Glomerular visceral epithelial cell (primary cell): ENCODE results near the gene LRRC71.

Experiments used
- DNase-seq: peaks from one replicate; pipeline ENCODE4 v3.0.0-alpha.2; 2016; ENCODE audit errors: extremely low spot score

Gene LRRC71

DNA sequence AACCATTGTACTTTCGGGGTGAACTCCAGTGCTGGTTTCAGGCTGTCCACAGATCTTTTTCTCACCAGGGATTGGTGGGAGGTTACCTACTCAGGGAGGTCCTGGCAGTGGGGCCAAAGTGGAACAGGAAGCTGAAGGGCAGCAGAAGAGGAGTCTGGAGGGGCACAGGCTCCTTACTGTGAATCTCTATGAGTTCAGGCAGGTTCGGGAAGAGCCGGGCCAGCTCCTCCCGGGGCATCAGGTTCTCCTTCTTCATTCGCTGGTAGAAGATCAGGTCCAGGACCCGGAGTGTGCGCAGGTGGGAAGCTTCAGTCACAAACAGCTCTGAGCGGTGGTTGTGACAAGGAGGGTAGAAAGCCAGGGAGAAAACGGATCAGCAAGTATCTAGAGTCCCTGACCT lies 26.7 kb downstream of the LRRC71 start:
- DNase-seq: no peak

- no peak for DNase-seq
Observed at GRCh38 chr1:156947818-156948525, 27.5 kb downstream of the LRRC71 start.

- DNase-seq: no peak
Observed at GRCh38 chr1:156948708-156949107, 28.3 kb downstream of the LRRC71 start.

- no peak for DNase-seq
Observed at GRCh38 chr1:156949127-156949526, 28.7 kb downstream of the LRRC71 start.

DNA sequence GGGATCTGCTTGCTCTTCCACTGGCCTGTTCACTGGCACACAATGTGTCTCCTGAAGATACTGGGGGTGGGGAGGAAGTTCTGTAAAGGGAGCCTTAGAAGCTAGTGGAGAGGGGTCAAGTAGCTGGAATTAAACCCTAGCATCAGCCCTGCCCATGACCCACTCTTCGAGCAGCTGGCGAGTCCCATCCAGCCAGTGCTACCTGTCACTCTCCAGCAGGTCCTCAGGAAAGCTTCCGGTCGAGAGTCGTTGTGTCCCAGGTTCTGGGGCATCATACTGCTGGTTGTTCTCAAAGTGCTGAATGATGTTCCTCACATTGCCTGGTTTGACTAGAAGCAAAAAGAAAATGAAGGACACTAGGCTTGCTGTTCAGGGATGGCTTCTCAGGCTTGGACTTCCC lies 30.9 kb downstream of the LRRC71 start:
- DNase-seq: no peak

DNA sequence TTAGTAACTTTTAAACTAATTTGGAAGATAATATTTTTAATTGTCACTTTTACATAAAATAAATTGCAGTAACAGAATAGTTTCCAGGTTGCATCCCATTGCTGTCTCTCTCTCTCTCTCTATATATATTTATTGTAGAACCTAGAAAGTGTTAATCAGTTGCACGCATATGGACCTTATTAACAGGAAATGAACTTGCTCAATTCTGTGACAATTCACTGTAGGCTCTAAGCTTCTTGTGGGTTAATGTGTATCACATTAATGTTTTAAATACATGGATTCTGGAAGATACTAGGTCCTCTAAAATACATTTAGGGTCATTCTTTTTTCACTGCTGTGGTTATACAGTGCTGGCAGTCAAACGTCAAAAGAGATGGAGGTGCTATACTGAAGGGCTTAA lies 33.1 kb downstream of the LRRC71 start:
- no peak for DNase-seq

GRCh38 chr1:156956333-156956732 lies 35.9 kb downstream of the LRRC71 start:
- DNase-seq: no peak

GRCh38 chr1:156957634-156958033 lies 37.2 kb downstream of the LRRC71 start:
- no peak for DNase-seq

- DNase-seq: peak; percentile 25
Observed at GRCh38 chr1:156958247-156958714, 37.8 kb downstream of the LRRC71 start.

DNA sequence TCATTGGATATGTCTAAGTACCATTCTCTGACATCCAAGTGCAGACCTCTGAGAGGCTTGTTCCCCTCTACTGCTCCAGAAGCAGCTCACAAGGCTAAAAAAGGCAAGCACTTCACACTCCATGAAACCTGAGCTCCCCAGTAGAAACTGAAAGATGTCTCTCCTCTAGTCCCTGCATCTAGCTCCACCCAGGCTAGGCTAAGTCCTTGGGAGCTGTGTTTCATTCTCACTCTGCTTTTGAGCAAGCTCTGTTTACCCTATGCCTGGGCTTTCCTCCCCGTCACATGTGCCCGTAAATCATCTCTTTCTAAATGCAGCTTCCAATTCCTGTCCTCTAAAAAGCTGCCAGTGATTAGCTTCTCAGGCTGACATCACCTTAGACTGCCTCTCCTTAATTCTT lies 39.0 kb downstream of the LRRC71 start:
- DNase-seq: no peak

- no peak for DNase-seq
Observed at GRCh38 chr1:156959925-156960324, 39.5 kb downstream of the LRRC71 start.

DNA sequence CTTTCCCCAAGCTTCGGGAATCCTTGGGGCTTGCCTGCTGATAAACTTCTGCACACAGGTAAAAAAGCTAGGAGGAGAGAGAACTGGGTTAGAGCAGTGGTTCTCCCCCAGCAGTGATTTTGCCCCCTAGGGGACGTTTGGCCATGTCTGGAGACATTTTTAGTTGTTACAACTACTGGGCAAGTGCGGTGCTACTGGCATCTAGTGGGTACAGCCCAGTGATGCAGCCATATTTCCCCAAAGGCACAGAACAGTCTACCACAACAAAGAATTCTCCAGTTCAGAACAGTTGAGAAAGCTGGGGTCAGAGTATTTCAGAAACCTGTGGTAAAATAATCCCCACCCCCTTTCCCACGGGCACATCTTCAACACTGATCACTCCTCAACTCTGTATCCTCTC lies 41.3 kb downstream of the LRRC71 start:
- DNase-seq: peak; percentile 7

- DNase-seq: no peak
Observed at GRCh38 chr1:156963621-156964020, 43.2 kb downstream of the LRRC71 start.

GRCh38 chr1:156964441-156964840 lies 44.0 kb downstream of the LRRC71 start:
- no peak for DNase-seq

DNA sequence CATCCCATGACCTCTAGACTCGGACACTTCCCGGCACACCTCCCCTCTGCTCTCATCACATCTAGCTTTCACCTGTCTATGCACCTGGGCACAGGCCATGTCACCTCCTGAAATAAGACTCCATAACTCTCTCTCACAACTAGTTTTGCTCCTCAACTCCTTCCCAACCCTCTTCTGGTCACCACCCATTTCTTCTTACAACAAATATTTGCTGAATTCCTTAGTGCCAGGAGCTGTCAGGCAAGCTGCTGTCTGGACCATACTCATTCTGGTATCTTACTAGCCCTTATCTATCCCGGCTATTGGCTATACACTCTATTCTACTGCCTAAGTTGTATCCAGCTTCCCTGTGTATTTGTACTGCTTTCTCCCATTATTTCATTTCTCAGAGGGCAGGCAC lies 49.1 kb downstream of the LRRC71 start:
- DNase-seq: no peak

GRCh38 chr1:156970017-156970416 lies 49.6 kb downstream of the LRRC71 start:
- DNase-seq: no peak

GRCh38 chr1:156973417-156973816 lies 53.0 kb downstream of the LRRC71 start:
- no peak for DNase-seq

DNA sequence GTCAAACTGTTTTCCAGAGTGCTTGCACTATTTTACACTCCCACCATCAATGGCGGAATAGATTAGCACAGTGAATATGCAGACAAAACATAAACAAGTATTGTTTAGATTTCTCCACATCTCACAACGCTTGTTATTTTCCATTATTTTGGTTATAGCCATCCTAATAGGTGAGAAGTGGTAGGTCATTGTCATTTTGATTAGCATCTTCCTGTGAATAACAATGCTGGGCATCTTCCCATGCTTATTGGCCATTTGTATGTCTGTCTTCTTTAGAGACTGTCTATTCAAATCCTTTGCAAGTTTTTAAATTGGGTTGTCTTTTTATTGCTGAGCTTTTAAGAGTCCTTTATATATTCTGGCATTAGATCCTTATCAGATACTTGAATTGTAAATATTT lies 54.7 kb downstream of the LRRC71 start:
- no peak for DNase-seq

DNA sequence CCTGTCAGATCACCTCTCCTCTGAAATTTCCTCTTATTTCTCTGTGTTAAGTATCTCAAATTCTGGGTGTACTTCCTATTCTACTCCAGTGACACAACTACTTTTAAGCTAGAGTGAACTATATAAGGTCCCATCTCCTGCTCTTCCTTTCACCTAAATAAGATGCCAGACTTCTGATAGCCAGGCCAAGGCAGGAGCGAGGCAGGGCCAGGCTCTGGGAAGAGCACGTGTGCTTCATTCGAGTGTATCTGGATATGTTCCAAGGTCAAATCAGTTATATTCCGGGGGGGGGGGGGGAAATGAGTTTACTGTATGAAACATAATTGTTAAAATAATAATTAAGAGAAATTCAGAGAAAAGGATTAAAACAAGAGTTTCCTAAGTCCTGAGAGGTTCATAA lies 60.1 kb downstream of the LRRC71 start:
- DNase-seq: no peak
